NCI-H2227 (cell line): ENCODE results near the gene LAIR2.

Experiments
- DNase-seq: peaks from one replicate; lab custom pipeline; 2025; ENCODE audit not compliant: unreplicated experiment; lab: John Stamatoyannopoulos, UW

The LAIR2 gene

DNA sequence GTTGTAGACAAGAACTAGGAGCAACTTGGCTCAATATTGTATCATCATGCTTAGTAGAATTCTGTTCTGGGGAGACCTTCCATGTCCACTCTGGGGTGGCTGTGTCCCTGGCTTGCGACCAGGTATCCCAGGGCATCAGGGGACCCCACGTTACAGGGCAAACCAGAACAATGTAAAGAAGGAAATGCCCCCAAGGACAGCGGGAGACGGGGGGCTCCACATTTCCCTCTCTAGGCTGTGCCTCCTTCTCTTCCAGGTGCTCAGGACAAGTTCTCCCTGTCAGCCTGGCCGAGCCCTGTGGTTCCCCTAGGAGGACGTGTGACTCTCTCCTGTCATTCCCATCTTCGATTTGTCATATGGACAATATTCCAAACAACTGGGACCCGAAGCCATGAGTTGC is 30.8 kb downstream of the LAIR2 start:
- no peak for DNase-seq

DNA sequence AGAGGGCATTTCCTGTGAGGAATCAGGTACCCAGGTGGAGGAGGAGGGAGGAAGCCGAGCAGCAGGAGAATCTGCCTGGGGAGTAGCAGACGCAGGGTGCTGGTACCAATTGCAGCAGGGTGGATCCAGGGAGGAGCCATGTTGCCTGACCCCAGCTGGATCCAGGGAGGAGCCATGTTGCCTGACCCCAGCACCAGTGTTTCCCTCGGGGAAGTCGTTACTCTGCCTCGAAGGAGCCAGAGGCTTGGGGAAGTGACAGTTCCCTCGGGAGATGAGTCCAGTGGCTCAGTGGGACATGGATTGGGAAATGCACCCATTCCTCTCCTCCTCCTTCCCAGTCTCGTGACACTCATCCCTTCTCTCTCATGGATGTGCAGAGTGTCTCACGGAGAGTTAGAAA is 31.5 kb downstream of the LAIR2 start:
- no peak for DNase-seq

DNA sequence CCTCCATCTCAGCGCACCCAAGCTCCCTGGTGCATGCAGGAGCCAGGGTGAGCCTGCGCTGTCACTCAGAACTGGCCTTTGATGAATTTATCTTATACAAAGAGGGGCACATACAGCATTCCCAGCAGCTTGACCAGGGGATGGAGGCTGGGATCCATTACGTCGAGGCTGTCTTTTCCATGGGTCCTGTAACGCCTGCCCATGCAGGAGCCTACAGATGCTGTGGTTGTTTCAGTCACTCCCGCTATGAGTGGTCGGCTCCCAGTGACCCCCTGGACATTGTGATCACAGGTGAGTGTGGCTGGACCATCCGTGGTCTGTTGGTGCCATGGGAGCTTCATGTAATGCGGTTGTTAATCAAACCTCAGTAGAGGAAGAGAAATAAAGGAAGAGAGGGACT is 33.0 kb downstream of the LAIR2 start:
- DNase-seq: no peak

DNA sequence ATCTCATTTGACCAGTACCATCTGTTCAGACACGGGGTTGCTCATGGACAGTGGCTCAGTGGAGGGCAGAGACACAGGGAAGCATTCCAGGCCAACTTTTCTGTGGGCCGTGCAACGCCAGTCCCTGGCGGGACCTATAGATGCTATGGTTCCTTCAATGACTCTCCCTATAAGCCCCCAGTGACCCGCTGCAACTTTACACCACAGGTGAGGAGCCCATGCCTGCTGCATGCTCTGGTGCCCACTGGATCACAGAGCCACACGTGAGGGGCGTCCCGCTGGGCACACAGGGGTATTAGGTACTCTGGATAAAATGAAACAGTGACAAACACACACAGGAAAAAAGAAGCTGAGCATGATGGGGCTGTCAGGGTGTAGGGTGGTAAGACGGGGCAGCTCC is 34.3 kb downstream of the LAIR2 start:
- no peak for DNase-seq

DNA sequence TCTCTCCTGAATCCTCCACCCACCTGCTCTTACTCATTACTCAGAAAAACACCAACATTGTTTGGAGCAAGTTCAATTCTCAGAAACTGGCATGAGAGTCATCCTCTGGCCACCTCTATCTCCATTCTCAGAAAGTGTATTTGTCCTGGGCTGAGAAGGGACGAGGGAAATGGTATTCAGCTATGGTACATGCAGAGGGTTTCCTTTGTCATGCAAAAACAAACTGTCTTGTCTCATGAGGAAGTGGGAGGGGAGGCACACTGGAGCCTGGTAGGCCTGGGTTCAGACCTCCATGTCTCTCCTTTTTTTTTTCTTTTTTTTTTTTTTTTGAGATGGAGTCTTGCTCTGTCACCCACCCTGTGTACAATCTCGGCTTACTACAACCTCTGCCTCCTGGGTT is 39.1 kb downstream of the LAIR2 start:
- no peak for DNase-seq

DNA sequence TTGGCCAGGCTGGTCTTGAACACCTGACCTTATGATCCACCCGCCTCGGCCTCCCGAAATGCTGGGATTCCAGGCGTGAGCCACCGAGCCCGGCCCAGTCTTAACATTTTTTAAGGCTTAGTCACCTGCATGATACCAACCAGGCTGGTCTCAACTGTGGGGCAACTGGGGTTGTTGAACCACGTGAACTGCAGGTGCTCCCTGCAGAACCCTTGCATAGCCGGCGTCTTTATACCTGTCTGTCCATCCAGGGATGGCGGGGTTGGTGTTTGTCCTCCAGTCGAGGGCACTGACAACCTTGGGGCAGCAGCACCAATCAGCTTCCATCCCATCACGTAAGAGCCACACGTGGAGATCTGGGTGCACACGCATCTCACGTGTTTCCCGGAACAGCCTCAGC is 46.2 kb downstream of the LAIR2 start:
- DNase-seq: no peak

DNA sequence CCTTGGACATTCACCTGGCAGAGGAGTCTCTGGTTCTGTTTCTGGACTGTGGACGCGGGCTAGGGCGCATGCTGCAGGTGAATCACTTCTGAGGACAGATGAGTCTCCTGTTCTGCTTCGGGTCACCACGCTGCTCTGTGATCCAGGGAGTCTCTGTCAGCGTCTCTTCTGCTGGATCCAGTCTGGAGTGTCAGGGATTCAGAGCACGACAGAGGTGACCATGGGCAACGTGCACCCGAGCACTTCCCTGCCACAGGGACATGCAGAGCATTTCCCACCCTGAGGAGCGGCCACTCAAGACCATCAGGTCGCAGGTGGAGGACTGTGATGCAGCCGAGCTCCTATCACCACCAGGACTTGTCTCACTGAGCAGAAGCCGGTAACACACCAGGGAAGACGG is 46.6 kb downstream of the LAIR2 start:
- no peak for DNase-seq

DNA sequence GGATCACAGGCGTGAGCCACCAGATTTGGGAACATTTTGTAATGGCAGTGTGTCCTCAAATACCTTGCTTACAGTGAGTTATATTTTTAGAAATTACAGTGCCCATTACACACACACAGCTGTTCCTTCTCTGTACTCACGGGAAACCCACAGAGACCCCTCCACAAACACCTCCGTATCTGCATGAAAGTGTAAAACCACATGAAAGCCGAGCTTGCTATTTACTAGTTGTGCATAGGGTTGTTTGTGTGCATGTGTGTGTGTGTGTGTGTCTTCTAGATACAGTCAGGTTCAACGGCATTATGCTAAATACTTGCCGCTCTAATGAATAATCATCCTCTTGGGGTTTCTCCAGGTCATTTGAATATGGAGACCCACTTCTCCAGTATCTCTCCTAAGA is 48.7 kb downstream of the LAIR2 start:
- no peak for DNase-seq

DNA sequence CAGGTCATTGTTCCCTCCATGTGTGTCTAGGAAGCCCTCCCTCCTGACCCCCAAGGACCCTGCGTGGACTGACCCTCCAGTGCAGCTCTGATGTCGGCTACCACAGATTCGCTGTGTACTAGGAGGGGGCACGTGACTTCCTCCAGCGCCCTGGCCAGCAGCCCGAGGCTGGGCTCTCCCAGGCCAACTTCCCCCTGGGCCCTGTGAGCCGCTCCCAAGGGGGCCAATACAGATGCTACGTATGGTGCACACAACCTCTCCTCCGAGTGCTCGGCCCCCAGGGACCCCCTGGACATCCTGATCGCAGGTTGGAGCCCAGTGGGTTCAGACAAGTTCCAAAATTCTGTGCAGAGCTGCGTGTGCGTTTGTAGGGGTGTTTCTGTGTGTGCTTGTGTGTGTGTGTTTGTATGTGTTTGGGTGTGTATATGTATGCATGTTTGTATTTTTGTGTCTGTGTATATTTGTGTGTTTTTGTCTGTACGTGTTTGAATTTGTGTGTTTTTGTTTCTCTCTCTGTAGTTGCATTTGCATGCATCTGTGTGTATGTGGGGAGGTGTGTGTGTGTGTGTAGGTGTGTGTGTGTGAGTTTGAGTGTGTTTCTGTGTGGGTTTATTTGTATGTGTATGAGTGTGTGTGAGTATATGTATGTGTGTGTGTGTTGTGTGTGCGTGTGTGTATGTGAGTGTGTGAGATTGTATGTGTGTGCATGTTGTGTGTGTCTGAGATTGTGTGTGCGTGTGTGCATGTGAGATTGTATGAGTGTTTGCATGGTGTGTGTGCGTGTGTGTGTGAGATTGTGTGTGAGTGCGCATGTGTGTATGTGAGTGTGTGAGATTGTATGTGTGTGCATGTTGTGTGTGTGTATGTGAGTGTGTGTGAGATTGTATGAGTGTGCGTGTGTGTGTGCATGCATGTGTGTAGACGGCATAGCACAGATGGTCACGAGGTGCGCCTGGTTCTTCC is 49.6 kb downstream of the LAIR2 start:
- no peak for DNase-seq

DNA sequence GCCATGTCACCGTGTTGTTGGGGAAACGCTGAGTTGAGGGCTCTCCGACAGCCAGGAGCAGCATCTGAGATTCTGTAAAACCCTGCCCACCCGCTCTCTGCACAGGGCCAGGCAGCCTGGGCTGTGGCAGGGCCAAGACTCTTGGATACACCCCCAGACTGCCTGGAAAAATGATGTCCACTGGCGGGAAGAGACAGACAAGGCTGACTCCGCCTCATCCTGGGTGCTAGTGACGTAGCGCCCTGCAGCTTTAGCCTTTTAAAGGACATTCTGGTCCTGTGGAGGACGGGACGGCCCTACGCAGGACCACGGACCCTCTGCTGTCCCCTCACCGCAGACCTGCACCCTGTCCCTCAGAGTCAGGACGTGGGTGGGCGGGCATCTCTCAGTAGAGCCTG is 50.3 kb downstream of the LAIR2 start:
- no peak for DNase-seq

DNA sequence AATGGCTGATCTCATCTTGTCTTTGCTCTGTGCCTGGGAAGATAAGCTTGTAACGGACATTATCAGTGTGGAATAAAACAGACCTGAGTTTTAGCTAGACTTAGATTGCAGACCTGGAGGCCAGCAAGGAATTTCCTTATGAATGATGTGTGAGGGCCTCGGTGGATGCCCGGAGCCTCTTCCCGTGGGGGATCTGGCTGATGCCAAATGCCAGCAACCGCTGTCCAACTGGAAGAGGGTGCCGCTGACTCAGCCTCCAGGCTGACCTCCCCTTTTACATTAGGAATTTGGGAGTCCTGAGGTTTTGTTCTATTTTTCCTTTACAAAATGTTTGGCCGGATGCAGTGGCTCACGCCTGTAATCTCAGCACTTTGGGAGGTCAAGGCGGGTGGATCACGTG is 51.4 kb downstream of the LAIR2 start:
- no peak for DNase-seq

DNA sequence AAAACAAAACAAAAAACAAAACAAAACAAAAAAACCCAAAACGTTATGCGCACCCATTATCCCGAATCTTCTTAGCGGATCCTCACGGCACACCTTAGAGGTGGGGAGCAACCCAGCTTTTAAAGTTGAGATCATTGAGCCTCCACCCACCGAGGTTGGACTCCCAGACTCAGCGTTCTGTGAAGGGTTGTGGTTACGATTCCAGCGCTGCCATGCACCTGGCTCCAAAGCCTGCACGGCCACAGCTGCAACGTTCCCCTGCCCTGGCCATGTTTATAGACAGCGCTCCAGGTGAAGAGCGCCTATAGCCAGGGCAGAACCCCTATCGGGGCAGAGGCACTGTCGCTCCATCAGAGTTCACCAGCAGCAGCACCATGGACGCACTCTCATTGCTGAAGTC is 52.3 kb downstream of the LAIR2 start:
- no peak for DNase-seq

DNA sequence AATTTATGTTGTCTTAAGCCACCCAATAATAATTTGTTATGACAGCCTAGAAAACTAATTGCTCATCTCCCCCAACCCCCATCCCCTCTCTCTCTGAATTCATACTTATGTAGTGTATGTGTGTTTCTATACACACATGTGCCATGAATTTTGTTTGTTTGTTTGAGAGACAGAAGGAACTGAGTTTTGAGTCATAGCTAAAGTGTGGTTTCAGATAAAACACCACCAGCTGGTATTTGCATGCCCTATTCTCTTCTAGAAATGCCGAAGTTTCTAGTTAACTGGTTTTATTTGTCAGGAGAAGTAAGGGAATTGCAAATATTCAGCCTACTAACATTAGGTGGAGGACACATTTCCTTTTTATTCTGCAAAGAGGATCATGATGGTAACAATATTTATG is 53.6 kb downstream of the LAIR2 start:
- no peak for DNase-seq

DNA sequence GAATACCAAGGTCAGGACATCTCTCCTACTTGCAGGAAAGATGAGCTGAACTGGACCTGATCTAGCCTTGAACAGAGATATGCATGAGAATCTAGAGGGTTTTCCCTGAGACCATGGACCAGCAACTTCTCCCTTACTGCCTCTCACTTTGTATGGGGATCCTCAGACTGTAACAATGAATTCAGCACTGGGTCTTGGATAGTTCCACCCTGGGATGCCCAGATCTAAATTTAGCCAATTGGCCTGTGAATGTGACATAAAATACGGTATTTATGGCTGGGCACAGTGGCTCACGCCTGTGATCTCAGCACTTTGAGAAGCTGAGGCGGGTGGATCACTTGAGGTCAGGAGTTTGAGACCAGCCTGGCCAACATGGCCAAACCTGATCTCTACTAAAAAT is 55.7 kb downstream of the LAIR2 start:
- DNase-seq: no peak
